ENCODE data around the gene CUL3. TPM values are rescaled to one million over a fixed set of nuclear protein-coding genes. Genes with fewer than 3 reads are reported as not detected.
A peak's percentile ranks its signal among the peaks of the same experiment; 100 is the strongest.

CUL3 gene
- total RNA-seq, 1 donor from 2014 or later = 65.6 TPM

DNA sequence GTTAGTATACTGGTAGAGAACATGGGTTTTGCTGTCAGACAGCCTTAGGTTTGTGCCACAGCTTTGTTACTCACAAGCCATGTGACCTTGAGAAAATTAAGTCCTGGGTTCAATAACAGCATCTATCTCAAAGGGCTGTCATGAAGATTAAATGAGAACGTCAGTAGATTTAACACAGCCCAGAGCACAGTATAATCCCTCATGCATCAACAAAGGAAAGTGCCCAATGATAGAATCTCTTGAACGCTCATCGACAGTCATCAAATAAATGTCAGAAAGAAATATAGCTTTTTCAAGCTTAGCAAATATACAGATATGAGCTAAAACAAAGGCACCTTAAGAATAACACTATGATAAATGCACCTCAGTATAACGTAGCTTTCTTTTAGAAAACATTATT is 22.3 kb downstream of the CUL3 start:
- TF ChIP-seq, protein P1, sequence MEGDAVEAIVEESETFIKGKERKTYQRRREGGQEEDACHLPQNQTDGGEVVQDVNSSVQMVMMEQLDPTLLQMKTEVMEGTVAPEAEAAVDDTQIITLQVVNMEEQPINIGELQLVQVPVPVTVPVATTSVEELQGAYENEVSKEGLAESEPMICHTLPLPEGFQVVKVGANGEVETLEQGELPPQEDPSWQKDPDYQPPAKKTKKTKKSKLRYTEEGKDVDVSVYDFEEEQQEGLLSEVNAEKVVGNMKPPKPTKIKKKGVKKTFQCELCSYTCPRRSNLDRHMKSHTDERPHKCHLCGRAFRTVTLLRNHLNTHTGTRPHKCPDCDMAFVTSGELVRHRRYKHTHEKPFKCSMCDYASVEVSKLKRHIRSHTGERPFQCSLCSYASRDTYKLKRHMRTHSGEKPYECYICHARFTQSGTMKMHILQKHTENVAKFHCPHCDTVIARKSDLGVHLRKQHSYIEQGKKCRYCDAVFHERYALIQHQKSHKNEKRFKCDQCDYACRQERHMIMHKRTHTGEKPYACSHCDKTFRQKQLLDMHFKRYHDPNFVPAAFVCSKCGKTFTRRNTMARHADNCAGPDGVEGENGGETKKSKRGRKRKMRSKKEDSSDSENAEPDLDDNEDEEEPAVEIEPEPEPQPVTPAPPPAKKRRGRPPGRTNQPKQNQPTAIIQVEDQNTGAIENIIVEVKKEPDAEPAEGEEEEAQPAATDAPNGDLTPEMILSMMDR (IDR thresholded peaks at IDR 0.05) = no peak
- DNase-seq (ENCODE audit: low spot score) = no peak
- peaks cover 5% of the 10 kb centered on the region for H3K36me3 Mint-ChIP-seq (ENCODE audit: low read depth)
- H3K4me3 Mint-ChIP-seq (ENCODE audit: unreplicated experiment) = no peak overlapping the region
- peaks cover 38% of the 10 kb centered on the region for H3K4me1 Mint-ChIP-seq (ENCODE audit: low read depth)
- peaks cover 2% of the 10 kb centered on the region for H3K9me3 Mint-ChIP-seq (ENCODE audit: low read depth)
- H3K27ac Mint-ChIP-seq (ENCODE audit: unreplicated experiment) = peak overlapping the region; percentile 79
- H3K27me3 Mint-ChIP-seq (ENCODE audit: low read depth) = no peaks in the 10 kb centered on the region

DNA sequence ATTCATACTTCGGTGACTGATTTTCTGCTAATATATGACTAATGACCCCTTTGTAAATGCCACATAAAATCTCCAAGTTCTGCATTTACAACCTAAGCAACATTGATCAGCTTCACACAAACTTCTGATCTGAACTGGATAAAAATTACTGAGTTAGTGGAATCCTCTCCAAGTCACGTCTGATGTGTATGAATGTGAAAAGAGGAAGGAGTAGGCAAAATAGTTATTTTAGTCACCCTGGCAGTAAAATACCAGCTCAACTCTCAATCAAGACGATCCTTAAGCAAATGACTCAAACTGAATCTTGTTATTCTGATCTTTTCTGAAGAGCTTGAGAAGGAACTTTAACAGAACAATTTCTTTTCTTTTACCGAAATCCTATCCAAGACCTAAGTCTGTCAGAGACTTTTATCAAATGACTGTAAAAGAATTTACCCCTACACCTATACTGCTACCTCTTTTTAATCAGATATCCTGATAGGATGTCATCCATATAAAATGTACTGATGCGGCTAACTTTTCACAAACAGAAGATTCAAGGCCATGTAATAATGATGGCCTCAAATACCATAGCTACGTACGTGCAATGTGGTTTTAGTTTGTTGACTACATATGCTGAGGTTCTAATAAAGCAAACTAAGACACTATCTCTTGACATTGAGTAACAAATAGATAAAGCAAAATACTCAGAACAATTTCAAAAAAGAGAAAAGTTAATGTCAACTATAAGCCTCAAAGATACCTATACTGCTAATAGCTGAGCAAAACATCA is 23.7 kb downstream of the CUL3 start:
- no peaks in the 10 kb centered on the region for H3K9me3 Mint-ChIP-seq (ENCODE audit: low read depth)
- H3K27me3 Mint-ChIP-seq (ENCODE audit: low read depth) = no peaks in the 10 kb centered on the region
- no peak for DNase-seq (ENCODE audit: low spot score)
- H3K4me3 Mint-ChIP-seq (ENCODE audit: unreplicated experiment) = no peak overlapping the region
- peaks cover 38% of the 10 kb centered on the region for H3K4me1 Mint-ChIP-seq (ENCODE audit: low read depth)
- no peaks in the 10 kb centered on the region for H3K36me3 Mint-ChIP-seq (ENCODE audit: low read depth)
- H3K27ac Mint-ChIP-seq (ENCODE audit: unreplicated experiment) = no peak overlapping the region
- TF ChIP-seq, protein P1 (IDR thresholded peaks at IDR 0.05) = no peak

DNA sequence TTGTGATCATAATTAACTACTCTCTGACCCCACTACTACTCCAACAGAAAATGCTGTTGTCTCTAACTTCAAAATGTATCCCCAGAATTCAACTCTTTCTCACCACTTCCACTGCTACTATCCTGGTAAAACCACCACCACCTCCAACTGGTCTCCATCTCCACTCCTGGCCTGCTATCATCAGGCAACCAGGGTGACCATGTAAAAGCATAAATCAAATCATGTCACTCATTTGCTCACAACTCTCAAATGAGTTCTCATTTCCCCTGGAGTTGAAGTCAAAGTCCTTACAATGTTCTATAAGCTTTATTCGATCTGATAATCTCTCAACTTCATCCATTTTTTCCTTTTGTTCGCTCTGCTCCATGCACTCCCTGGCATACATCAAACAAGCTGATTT is 24.6 kb downstream of the CUL3 start:
- DNase-seq (ENCODE audit: low spot score) = no peak
- Mint-ChIP-seq H3K9me3 (ENCODE audit: low read depth) (no peaks in the 10 kb centered on the region), H3K36me3 (ENCODE audit: low read depth) (no peaks in the 10 kb centered on the region), H3K27me3 (ENCODE audit: low read depth) (no peaks in the 10 kb centered on the region), H3K4me3 (ENCODE audit: unreplicated experiment) (no peak overlapping the region), H3K4me1 (ENCODE audit: low read depth) (peaks cover 44% of the 10 kb centered on the region), H3K27ac (ENCODE audit: unreplicated experiment) (no peak overlapping the region)
- TF ChIP-seq, protein P1 (IDR thresholded peaks at IDR 0.05) = no peak

DNA sequence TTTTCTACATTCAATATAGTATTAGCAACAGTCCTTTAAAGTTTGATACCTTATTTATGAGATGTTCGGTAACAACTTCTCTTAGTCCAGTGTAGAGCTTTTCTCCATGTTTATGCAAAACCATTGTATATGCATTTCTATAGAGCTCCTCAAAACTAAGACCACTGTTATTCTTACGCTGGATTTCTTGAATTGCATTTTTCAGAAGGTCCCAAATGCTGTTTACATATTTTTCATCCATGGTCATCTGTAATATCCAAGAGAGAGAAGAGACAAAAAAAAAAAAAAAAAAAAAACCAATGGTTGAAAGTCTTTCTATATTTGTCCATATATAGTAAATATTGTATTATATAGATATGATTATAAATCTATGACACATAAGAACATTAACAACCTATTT is 27.6 kb downstream of the CUL3 start:
- DNase-seq (ENCODE audit: low spot score) = no peak
- no peaks in the 10 kb centered on the region for H3K27me3 Mint-ChIP-seq (ENCODE audit: low read depth)
- H3K4me1 Mint-ChIP-seq (ENCODE audit: low read depth) = peaks cover 26% of the 10 kb centered on the region
- H3K27ac Mint-ChIP-seq (ENCODE audit: unreplicated experiment) = no peak overlapping the region
- no peaks in the 10 kb centered on the region for H3K36me3 Mint-ChIP-seq (ENCODE audit: low read depth)
- H3K9me3 Mint-ChIP-seq (ENCODE audit: low read depth) = no peaks in the 10 kb centered on the region
- TF ChIP-seq, protein P1 (IDR thresholded peaks at IDR 0.05) = no peak
- H3K4me3 Mint-ChIP-seq (ENCODE audit: unreplicated experiment) = no peak overlapping the region

DNA sequence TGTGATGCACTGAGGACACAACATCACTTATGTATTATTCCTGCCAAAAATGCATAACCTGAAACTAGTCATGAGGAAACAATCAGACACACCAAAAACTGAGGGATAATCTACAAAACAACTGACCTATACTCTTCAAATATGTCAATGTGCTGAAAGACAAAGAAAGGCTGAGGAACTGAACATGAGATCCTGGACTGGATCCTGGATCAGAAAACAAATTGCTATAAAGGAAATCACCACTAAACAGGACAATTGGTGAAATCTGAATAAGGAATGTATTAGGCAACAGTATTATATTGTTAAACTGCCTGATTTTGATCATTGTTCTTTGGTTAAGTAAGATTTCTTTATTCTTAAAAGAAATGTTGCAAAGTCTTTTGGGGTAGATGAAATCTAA is 28.8 kb downstream of the CUL3 start:
- Mint-ChIP-seq H3K27ac (ENCODE audit: unreplicated experiment) (no peak overlapping the region), H3K4me3 (ENCODE audit: unreplicated experiment) (no peak overlapping the region), H3K27me3 (ENCODE audit: low read depth) (no peaks in the 10 kb centered on the region), H3K4me1 (ENCODE audit: low read depth) (peaks cover 37% of the 10 kb centered on the region), H3K9me3 (ENCODE audit: low read depth) (no peaks in the 10 kb centered on the region), H3K36me3 (ENCODE audit: low read depth) (no peaks in the 10 kb centered on the region)
- TF ChIP-seq, protein P1 (IDR thresholded peaks at IDR 0.05) = no peak
- no peak for DNase-seq (ENCODE audit: low spot score)

Data from chondrocyte (in vitro differentiated cells).